Measurements from ENCODE around the gene HLA-DMA. TPM values are rescaled to one million over a fixed set of nuclear protein-coding genes. Genes with fewer than 3 reads are reported as not detected.

The HLA-DMA gene
- total and polyA plus RNA-seq, 2 of the 13 experiments (the other 11 are each of a cell fraction or from before 2014, with no cell fraction given): 0.70 to 0.71 TPM

- TF ChIP-seq PPARG (CRISPR knock-in tag; conservative IDR thresholded peaks at IDR 0.05) (no peak; the same call in 1 of the 2 replicates), ZNF577 (CRISPR knock-in tag; IDR thresholded peaks at IDR 0.05; ENCODE audit: borderline replicate concordance, low read depth) (peak; percentile 91; the same call in 1 of the 2 replicates), ZNF121 (CRISPR knock-in tag; IDR thresholded peaks at IDR 0.05) (no peak), KLF16 (CRISPR knock-in tag; IDR thresholded peaks at IDR 0.05) (peak in 1 of 2 experiments; percentile 15; a peak in 1 of 4 replicates), SPEN (CRISPR knock-in tag; IDR thresholded peaks at IDR 0.05; ENCODE audit: low read depth) (peak; percentile 41; the same call in 1 of the 2 replicates), PLRG1 (conservative IDR thresholded peaks at IDR 0.05) (no peak), ZBTB7B (CRISPR knock-in tag; IDR thresholded peaks at IDR 0.05) (peak; percentile 91), HNF1A (IDR thresholded peaks at IDR 0.05; ENCODE audit: low read depth) (no peak; the same call in 1 of the 2 replicates), HNF1A (CRISPR knock-in tag; IDR thresholded peaks at IDR 0.05; ENCODE audit: borderline replicate concordance) (peak; percentile 47; the same call in 1 of the 2 replicates), ZBTB2 (CRISPR knock-in tag; IDR thresholded peaks at IDR 0.05; ENCODE audit: low read depth) (no peak; the same call in 1 of the 2 replicates), ZNF569 (CRISPR knock-in tag; IDR thresholded peaks at IDR 0.05; ENCODE audit: borderline replicate concordance) (no peak), REL (CRISPR knock-in tag; conservative IDR thresholded peaks at IDR 0.05) (no peak; the same call in 1 of the 2 replicates), ZFP1 (CRISPR knock-in tag; IDR thresholded peaks at IDR 0.05) (peak; percentile 36; the same call in 1 of the 2 replicates), TRIM24 (CRISPR knock-in tag; IDR thresholded peaks at IDR 0.05) (no peak), ZNF484 (CRISPR knock-in tag; IDR thresholded peaks at IDR 0.05; ENCODE audit: borderline replicate concordance, low read depth) (peak; percentile 84; the same call in 1 of the 2 replicates), ZNF768 (CRISPR knock-in tag; IDR thresholded peaks at IDR 0.05) (peak; percentile 84; the same call in 1 of the 2 replicates), ZGPAT (CRISPR knock-in tag; IDR thresholded peaks at IDR 0.05) (no peak), CAMTA2 (CRISPR knock-in tag; IDR thresholded peaks at IDR 0.05; ENCODE audit: borderline replicate concordance) (peak; percentile 44), ZNF12 (CRISPR knock-in tag; IDR thresholded peaks at IDR 0.05) (peak; percentile 40; the same call in 1 of the 2 replicates), ZNF280B (CRISPR knock-in tag; IDR thresholded peaks at IDR 0.05; ENCODE audit: borderline replicate concordance) (peak; percentile 79)
These were observed 16.2 kb upstream of the HLA-DMA start (continued) for GRCh38 chr6:32968867-32969684.
